H1 (cell line): ENCODE measurements around the gene MCC.

Source experiments
- ATF2 ChIP-seq: IDR thresholded peaks from 2 replicates; pipeline ENCODE4 v1.6.1; 2012; ENCODE audit warnings: low read length, inconsistent platforms
- CREB1 ChIP-seq: IDR thresholded peaks from 2 replicates; pipeline ENCODE4 v1.6.1; 2012; ENCODE audit warnings: inconsistent platforms
- CTCF ChIP-seq, 3 experiments: IDR thresholded peaks; 1 replicate in 2 of 3; 2 replicates in 1 of 3; pipeline versions ENCODE4 v1.5.1 to v1.6.1; 2011; ENCODE audit warnings: low read length in 3 of 3, mild to moderate bottlenecking in 3 of 3, inconsistent platforms in 2 of 3, low read depth in 1 of 3, moderate library complexity in 1 of 3; ENCODE audit not compliant: insufficient read depth in 1 of 3; ENCODE audit errors: control extremely low read depth in 1 of 3
- FOSL1 ChIP-seq: IDR thresholded peaks from 2 replicates; pipeline ENCODE4 v1.6.1; 2011; ENCODE audit warnings: mild to moderate bottlenecking, low read depth, low read length, moderate library complexity; ENCODE audit not compliant: insufficient read depth
- JUN ChIP-seq: IDR thresholded peaks from 2 replicates; pipeline ENCODE4 v1.6.1; 2011; ENCODE audit warnings: low read depth, mild to moderate bottlenecking, improper control_type of control experiment, low read length
- NANOG ChIP-seq: IDR thresholded peaks from 2 replicates; pipeline ENCODE4 v1.6.1; 2011; ENCODE audit warnings: low read length, low read depth, mild to moderate bottlenecking, inconsistent platforms; ENCODE audit not compliant: insufficient read depth, poor library complexity, severe bottlenecking
- POLR2AphosphoS5 ChIP-seq: IDR thresholded peaks from 2 replicates; pipeline ENCODE4 v1.6.1; 2011; ENCODE audit warnings: low read depth, low read length
- RXRA ChIP-seq: IDR thresholded peaks from 2 replicates; pipeline ENCODE4 v1.6.1; 2011; ENCODE audit warnings: low read depth, mild to moderate bottlenecking, low read length, moderate library complexity; ENCODE audit not compliant: insufficient read depth
- SP1 ChIP-seq: IDR thresholded peaks from 2 replicates; pipeline ENCODE4 v1.6.1; 2011; ENCODE audit warnings: low read depth, low read length

- TF ChIP-seq ATF2 (no peak), JUN (no peak), FOSL1 (no peak), CTCF (IDR thresholded peaks at IDR 0.05; ENCODE audit: control extremely low read depth in 1 of 3, insufficient read depth in 1 of 3, low read depth in 1 of 3, low read length in 3 of 3) (no peak), RXRA (no peak), CREB1 (no peak), POLR2AphosphoS5 (no peak), SP1 (no peak), NANOG (no peak)
Observed at GRCh38 chr5:113397046-113397445, 91.2 kb downstream of the MCC start.
